ENCODE data around the gene MCRIP1.
"Not testable (repeated sequence)": the region's sequence is repeated elsewhere in the genome, so short reads cannot be mapped to it uniquely, and the experiment has no call there.

DNA sequence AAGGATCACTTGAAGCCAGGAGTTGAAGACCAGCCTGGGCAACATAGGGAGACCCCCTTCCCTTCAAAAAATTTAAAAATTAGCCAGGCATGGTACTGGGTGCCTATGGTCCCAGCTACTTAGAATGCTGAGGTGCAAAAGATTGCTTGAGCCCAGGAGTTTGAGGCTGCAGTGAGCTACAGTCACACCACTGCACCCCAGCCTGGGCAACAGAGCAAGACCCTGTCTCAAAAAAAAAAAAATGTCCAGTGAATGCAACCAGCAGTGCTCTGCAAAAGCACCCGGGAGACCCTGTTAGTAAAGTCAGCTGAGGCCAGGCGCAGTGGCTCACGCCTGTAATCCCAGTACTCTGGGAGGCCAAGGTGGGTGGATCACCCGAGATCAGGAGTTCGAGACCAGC, 7.0 kb upstream of the MCRIP1 start:
- TF ChIP-seq, protein P1, sequence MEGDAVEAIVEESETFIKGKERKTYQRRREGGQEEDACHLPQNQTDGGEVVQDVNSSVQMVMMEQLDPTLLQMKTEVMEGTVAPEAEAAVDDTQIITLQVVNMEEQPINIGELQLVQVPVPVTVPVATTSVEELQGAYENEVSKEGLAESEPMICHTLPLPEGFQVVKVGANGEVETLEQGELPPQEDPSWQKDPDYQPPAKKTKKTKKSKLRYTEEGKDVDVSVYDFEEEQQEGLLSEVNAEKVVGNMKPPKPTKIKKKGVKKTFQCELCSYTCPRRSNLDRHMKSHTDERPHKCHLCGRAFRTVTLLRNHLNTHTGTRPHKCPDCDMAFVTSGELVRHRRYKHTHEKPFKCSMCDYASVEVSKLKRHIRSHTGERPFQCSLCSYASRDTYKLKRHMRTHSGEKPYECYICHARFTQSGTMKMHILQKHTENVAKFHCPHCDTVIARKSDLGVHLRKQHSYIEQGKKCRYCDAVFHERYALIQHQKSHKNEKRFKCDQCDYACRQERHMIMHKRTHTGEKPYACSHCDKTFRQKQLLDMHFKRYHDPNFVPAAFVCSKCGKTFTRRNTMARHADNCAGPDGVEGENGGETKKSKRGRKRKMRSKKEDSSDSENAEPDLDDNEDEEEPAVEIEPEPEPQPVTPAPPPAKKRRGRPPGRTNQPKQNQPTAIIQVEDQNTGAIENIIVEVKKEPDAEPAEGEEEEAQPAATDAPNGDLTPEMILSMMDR (IDR thresholded peaks at IDR 0.05; ENCODE audit: insufficient read depth, low read length, poor library complexity, severe bottlenecking): not testable (repeated sequence)
- not testable (repeated sequence) for TF ChIP-seq EZH2phosphoT487 (conservative IDR thresholded peaks at IDR 0.05; ENCODE audit: low read length)

All from SU-DHL-6 (cell line).